NT2/D1 (cell line): ENCODE measurements around the gene SERINC1.

Experiments used
- SUZ12 ChIP-seq: IDR thresholded peaks from 2 replicates; pipeline ENCODE4 v1.6.1; 2011; ENCODE audit not compliant: insufficient read length, insufficient read depth; ENCODE audit errors: extremely low read depth
- YY1 ChIP-seq: IDR thresholded peaks from 2 replicates; pipeline ENCODE4 v1.6.1; 2011; ENCODE audit not compliant: insufficient read length, insufficient read depth
- ZNF274 ChIP-seq: IDR thresholded peaks from 2 replicates; pipeline ENCODE4 v1.6.1; 2011; ENCODE audit warnings: mild to moderate bottlenecking, low read depth, low read length

DNA sequence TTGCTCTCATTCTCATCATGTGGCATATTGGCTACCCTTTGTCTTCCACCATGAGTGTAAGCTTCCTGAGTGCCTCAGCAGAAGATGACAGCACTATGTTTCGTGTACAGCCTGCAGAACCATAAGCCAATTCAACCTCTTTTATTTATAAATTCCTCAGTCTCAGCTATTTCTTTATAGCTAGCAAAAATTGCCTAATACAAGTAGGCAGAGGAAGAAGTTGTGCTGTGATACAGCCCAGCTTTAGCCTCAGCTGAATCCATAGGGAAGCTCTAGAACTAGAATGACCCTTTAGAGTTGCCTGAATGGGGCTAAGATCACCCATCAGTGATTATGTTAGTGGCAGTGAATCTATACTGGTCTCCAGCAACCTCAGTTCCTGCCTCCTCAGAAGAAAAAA lies 19.0 kb upstream of the SERINC1 start:
- TF ChIP-seq SUZ12: no peak
- TF ChIP-seq YY1: no peak
- no peak for TF ChIP-seq ZNF274
